ENCODE results near the gene PHB1.
"Not testable (repeated sequence)": the region's sequence is repeated elsewhere in the genome, so short reads cannot be mapped to it uniquely, and the experiment has no call there.

PHB1 gene

GRCh38 chr17:49373115-49373514 lies 41.6 kb downstream of the PHB1 start:
- DNase-seq, result no peak

GRCh38 chr17:49372425-49372824 lies 42.3 kb downstream of the PHB1 start:
- DNase-seq, result no peak

DNA sequence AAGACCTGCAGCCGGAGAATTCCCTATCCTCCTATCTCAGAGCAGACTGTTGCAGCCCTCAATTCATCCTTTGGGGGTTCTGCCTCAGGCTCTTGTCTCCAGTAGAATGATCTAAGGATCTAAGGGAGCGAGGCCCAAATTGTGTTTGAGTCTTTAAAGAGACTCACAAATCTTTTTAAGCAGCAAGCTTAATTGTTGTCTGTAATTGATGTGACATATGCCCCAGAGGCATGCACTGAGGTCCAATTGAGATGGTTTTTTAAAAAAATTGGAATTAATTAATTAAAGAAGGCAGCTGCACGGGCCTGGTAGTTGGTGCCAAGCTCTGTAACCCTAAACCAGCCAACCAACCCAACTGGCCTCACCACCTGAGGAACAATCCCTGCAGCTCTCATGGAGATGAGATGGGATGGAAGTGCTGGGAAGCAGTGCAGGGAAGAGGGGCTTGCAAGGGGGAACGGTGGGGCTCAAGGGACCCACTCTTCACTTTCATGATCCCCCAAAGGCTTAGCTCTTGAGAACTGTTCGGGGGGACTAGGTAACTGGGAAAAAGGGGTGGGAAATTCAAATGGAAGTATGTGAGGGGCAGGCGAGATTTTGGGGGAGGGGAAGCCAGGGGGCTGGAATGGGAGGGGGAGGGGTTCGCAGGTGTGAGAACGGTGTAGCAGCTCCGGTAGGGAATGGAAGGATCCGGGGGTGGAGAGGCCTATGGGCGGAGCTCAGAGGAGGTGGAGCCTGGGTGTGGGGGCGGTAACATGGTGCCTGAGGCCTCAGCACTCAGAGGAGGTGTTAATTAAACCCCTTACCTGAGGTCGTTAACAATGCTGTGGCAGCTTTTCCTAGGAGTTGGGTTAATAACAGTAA lies 43.5 kb downstream of the PHB1 start:
- no peak for DNase-seq

DNA sequence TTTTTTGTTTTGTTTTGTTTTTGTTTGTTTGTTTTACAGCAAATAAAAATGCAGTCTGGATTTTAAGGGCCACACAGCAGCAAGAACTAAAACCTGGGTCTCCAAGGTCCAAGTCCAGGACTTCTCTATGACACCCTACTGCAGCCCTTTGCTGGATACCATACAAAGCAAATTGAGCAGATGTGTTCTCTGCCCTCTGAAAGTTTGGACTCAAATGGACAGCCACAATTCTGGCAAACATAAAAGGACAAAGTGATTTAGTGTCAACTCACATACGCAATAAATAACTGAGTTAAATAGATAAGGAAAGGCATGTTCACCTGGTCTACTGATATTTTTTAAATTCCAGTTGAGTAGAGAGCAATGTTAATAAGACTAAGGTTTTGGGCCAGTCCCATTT lies 44.9 kb downstream of the PHB1 start:
- DNase-seq, result no peak

GRCh38 chr17:49369089-49369488 lies 45.6 kb downstream of the PHB1 start:
- no peak for DNase-seq

GRCh38 chr17:49365667-49366066 lies 49.0 kb downstream of the PHB1 start:
- DNase-seq, result peak; percentile 62

DNA sequence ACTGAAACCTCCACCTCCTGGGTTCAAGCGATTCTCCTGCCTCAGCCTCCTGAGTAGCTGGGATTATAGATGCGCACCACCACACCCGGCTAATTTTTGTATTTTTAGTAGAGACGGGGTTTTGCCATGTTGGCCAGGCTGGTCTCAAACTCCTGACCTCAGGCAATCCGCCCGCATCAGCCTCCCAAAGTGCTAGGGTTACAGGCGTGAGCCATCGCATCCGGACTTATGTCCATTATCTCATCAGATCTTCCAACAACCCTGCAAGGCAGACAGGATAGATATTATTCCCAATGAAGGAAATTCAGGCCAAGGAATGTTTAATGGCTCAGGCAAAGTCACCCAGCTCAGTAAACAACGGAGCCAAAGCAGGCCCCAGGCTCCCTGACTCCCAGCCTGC lies 49.6 kb downstream of the PHB1 start:
- not testable (repeated sequence) for DNase-seq

GRCh38 chr17:49364119-49364518 lies 50.6 kb downstream of the PHB1 start:
- no peak for DNase-seq

GRCh38 chr17:49363251-49363650 lies 51.4 kb downstream of the PHB1 start:
- DNase-seq, result no peak

GRCh38 chr17:49362723-49363117 lies 52.0 kb downstream of the PHB1 start:
- DNase-seq, result no peak

DNA sequence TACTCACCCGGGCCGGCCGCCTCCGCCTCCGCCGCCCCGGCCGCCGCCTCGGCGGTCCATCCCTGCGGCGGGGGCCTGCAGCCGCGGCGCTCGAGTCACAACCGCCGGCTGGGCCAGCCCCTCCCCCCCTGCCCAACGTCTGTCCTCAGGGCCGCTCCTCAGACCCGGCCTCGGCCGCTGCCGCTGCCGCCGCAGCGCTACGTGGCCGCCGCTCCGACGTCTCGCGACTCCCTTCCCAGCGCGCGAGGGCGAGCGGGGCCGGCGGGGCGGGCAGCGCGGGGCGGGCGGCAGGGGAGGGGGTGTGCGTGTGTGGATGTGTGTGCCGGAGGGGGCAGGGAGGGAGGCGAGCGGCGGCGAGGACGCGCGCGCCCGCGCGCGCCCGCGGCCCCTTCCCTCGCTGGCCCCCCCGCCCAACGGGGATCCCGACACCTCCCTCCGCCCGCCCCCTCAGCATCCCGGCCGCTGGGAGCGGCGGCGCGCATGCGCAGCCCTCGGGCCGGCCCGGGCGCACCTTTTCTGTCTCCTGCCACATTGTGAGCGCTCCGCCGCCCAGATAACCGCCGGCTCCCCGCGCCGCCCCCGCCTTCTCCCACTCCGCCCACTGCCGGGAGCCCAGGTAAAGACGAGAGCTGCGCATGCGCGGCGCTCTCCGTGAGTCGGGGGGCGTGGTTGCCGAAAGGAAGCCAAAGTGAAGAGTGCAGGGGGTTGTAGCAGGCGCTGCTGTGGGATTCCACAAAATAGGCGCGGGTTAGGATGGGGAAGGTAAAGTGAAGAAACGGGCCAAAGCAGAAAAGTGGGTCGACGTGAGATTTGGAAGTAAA lies 52.6 kb downstream of the PHB1 start, which contains the start of gene ZNF652:
ZNF652 (minus strand) TSS at position 349 of the 821 bp plus-strand sequence. CDS start 44,525 bp downstream, outside the sequence.
- peak; percentile 97 for DNase-seq

GRCh38 chr17:49361129-49361901 lies 53.4 kb downstream of the PHB1 start:
- peak; percentile 82 for DNase-seq

DNA sequence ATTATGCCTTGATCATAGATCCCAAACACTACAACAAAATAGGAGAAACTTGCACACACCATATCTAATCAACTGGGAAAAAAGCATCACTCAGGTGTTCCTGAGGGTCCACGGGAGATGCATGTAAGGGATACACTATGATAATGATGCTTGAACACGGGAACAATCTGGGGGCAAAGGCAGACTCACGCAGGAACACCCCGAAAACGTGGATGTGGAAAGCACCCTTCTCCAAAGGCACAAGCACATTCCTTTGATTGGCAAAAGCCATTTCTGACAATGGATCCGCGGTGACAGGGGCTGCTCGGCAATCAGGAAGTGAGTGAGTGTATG lies 53.9 kb downstream of the PHB1 start:
- no peak for DNase-seq

DNA sequence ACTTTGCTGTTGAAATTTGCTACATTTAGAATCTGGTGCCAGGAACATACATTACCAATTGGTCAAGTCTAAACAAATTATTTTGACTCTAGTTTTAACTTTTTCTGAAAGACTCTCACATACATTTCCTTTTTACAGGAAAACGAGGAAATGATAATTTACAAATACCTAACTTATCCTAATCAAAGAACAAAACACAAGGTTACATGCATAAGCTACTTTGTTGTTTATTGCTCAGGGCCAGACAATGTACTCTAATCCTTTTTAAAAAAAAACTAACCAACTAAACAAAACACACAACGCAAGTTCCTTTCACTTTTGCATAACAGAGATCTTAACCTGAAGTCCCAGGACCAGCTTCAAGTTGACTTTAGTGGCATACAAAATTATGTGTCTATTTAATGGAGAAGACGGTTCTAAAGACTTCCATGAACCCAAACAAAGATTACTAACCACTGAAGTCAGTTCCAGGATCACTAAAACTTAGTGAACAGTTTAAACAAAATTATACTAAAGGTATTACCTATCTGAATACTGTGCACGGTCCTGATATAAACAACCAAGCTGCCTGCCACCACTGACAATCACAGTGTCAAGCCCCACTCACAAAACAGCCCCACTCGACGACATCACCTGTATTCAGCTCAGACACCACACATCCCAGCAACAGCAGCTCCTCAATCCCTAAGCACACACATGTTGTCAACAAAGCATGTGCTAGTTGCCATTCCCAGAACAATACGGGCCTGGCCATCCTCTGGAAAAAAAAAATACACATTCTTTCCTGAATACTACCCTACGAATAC lies 54.5 kb downstream of the PHB1 start:
- no peak for DNase-seq

DNA sequence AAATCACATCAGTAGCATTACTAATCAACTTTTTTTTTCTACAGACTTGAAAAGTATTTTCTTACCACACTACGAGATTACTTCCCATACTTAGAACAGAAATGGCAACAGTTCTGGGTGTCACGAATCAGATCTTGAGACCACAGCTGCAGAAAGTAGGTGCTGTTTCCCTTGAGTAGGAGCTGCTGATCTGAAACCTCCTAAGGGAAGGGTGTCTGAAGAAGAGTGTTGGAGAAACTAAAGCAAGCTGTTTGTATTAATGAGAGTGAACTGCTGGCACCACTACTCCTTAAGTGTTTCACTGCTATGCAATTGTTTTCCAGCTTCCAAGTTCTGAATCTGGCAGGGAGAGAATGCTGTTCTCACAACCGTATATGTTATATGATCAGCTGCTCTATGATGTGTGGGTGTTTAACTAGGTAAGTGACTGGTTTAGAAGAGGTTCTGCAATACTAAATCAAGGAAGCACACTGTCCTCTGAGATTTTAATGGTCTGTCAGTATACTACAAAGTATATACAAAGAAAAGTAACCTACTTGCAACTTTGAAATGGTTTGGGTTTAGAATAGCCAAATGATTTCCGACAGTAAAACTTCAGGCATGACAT lies 55.9 kb downstream of the PHB1 start:
- DNase-seq, result peak; percentile 41

GRCh38 chr17:49357516-49357915 lies 57.2 kb downstream of the PHB1 start:
- no peak for DNase-seq

DNA sequence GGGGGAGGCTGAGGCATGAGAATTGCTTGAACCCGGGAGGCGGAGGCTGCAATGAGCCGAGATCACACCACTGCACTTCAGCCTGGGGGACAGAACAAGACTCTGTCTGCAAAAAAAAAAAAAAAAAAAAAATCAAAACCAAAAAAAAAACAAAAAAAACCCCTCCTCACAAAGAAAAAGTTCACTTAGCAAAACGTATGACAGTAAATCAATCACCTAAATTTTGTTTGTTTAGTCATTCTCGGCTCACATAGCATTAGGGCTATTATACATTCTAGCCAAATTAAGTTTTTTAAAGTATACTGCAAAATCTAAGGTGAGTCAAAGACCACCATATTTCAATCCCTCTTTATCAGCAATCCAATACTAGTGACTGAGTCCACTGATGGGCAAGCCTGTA lies 58.4 kb downstream of the PHB1 start:
- no peak for DNase-seq

Measured in activated CD4-positive, alpha-beta T cell treated with anti-CD3 and anti-CD28 coated beads, Interleukin-10, Interleukin-2, amounts not matched to agents 100 ng/mL and 50 ng/mL, durations not matched to agents 16 hours and 8 hours (primary cell).